GF-D8 (cell line): Measurements from ENCODE around the gene CENPF.
"Not testable (repeated sequence)": the region's sequence is repeated elsewhere in the genome, so short reads cannot be mapped to it uniquely, and the experiment has no call there.

Experiments used
- DNase-seq: peaks from one replicate; lab custom pipeline; 2025; lab: John Stamatoyannopoulos, UW

The CENPF gene

GRCh38 chr1:214602764-214603657, at the start of gene CENPF:
Gene CENPF, plus strand, starts transcription at chr1:214603195. Its CDS starts 10,560 bp downstream, at chr1:214613755.
- DNase-seq, result peak; percentile 99

GRCh38 chr1:214557952-214558735, 44.9 kb upstream of the CENPF start:
- DNase-seq, result no peak

- DNase-seq, result no peak
These were observed 39.1 kb upstream of the CENPF start for GRCh38 chr1:214563881-214564280.

- DNase-seq, result no peak
These were observed 37.7 kb upstream of the CENPF start for GRCh38 chr1:214565310-214565709.

- DNase-seq, result no peak
These were observed 36.6 kb upstream of the CENPF start for GRCh38 chr1:214566158-214567104.

- DNase-seq, result no peak
These were observed 35.5 kb upstream of the CENPF start for GRCh38 chr1:214567481-214567980.

GRCh38 chr1:214568328-214568727, 34.7 kb upstream of the CENPF start:
- DNase-seq, result no peak

GRCh38 chr1:214569357-214570004, 33.5 kb upstream of the CENPF start:
- DNase-seq, result no peak

GRCh38 chr1:214570442-214570841, 32.6 kb upstream of the CENPF start:
- no peak for DNase-seq

GRCh38 chr1:214571281-214571680, 31.7 kb upstream of the CENPF start:
- DNase-seq, result no peak

- DNase-seq, result no peak
These were observed 29.3 kb upstream of the CENPF start for GRCh38 chr1:214573386-214574318.

GRCh38 chr1:214574598-214575411, 28.2 kb upstream of the CENPF start:
- no peak for DNase-seq

- not testable (repeated sequence) for DNase-seq
These were observed 26.9 kb upstream of the CENPF start for GRCh38 chr1:214576120-214576519.

GRCh38 chr1:214579183-214579582, 23.8 kb upstream of the CENPF start:
- peak; percentile 41 for DNase-seq

- no peak for DNase-seq
These were observed 21.2 kb upstream of the CENPF start for GRCh38 chr1:214581785-214582184.

- DNase-seq, result no peak
These were observed 20.6 kb upstream of the CENPF start for GRCh38 chr1:214582289-214582891.

- no peak for DNase-seq
These were observed 19.9 kb upstream of the CENPF start for GRCh38 chr1:214583113-214583512.

GRCh38 chr1:214583824-214584554, 19.0 kb upstream of the CENPF start:
- no peak for DNase-seq
